Right lobe of liver (tissue), 6 donors: ENCODE measurements around the gene SH3RF3. TPM values are rescaled to one million over a fixed set of nuclear protein-coding genes. Genes with fewer than 3 reads are reported as not detected.

ENCODE experiments used
- ATAC-seq, 4 donors: fragments of 200-7000 bp; cut with Tn5 transposase; one replicate each; pipeline ENCODE4 v1.9.1; 2020; ENCODE audit warnings: mild to moderate bottlenecking in 4 of 4, moderate library complexity in 4 of 4
- DNase-seq, 3 donors: peaks; one replicate each; pipeline ENCODE4 v3.0.0-alpha.2; 2020
- H3K27ac ChIP-seq, 3 donors: fragments of 200-600 bp; one replicate each; pipeline ENCODE4 v1.8.0; 2022
- H3K27me3 ChIP-seq, 2 donors: fragments of 200-600 bp; one replicate each; pipeline ENCODE4 v1.8.0; 2022
- H3K36me3 ChIP-seq, 4 donors: fragments of 200-600 bp; sonication (generic) in 1 of 4; one replicate each; pipeline versions ENCODE4 v1.5.1 to v1.8.0; 2017 to 2022; ENCODE audit warnings: control low read depth in 1 of 4
- H3K4me1 ChIP-seq, 4 donors: fragments of 200-600 bp; sonication (generic) in 1 of 4; one replicate each; pipeline versions ENCODE4 v1.5.1 to v1.8.0; 2017 to 2022; ENCODE audit warnings: control low read depth in 1 of 4
- H3K4me3 ChIP-seq, 3 donors: fragments of 200-600 bp; one replicate each; pipeline ENCODE4 v1.8.0; 2022
- H3K9me3 ChIP-seq, 4 donors: fragments of 200-600 bp; sonication (generic) in 1 of 4; one replicate each; pipeline versions ENCODE4 v1.5.1 to v1.8.0; 2017 to 2022; ENCODE audit warnings: control low read depth in 1 of 4
- CTCF ChIP-seq, 4 donors: fragments of 200-600 bp in 3 of 4; fragments of 450-650 bp in 1 of 4; IDR thresholded peaks; one replicate each; pipeline versions ENCODE4 v1.5.1 to v1.8.0; 2016 to 2022; ENCODE audit warnings: antibody characterized with exemption in 4 of 4, mild to moderate bottlenecking in 2 of 4
- POLR2A ChIP-seq: fragments of 450-650 bp; IDR thresholded peaks from one replicate; pipeline ENCODE4 v1.6.1; 2017; ENCODE audit warnings: antibody characterized with exemption, mild to moderate bottlenecking
- WGBS: methylation state at CpG from one replicate; pipeline ENCODE4 v1.1.6; 2018; ENCODE audit warnings: low coverage, low lambda C conversion rate; ENCODE audit not compliant: insufficient coverage; ENCODE audit errors: missing lambda C conversion rate; 5-methylcytosine and 5-hydroxymethylcytosine counted together
- intact Hi-C, 2 donors: fragments of 100-400 bp; cut with DNase I; formaldehyde crosslinking; loops; one replicate each; pipeline versions ENCODE4 v1.11.2 to v1.14.1; 2022
- total RNA-seq, 6 experiments: library from RNA; depleted of rRNA in 2 of 6; stranded (reverse); fragments of >200 nt in 2 of 6; fragmentation: NEBNext Ultra II Directional in 3 of 6; extraction: Animal tissue kit (Norgen Biotek cat#: 25700) in 3 of 6; gene quantifications; one replicate each; pipeline versions ENCODE4 v1.1.0 to v1.2.4, GENCODE V29; 2016 to 2023
- donor health status: DM: no; HTN: yes; CAD: no.
- donor health status: DM: no; HTN: no; CAD: no.
- donor health status: DM: no; HTN: no; CAD: no.
- donor health status: DM: no; HTN: yes; CAD: no.
- donor health status: DM: no; HTN: yes; CAD: no.

Gene SH3RF3
- total RNA-seq, 6 experiments from 2014 or later, result 0.68 to 1.6 (median 1.2) TPM

- Histone ChIP-seq H3K4me3 (no peak overlapping the region), H3K4me1 (no peaks in the 10 kb centered on the region), H3K27me3 (no peaks in the 10 kb centered on the region), H3K36me3 (no peaks in the 10 kb centered on the region), H3K9me3 (no peaks in the 10 kb centered on the region), H3K27ac (no peak overlapping the region)
- 85% methylated on average over 4 of the region's 14 CpGs for WGBS
- no peak for TF ChIP-seq POLR2A
- no peak for TF ChIP-seq CTCF (IDR thresholded peaks at IDR 0.05)
- ATAC-seq (no peak), DNase-seq (peak in 1 of 3 donors; percentile 34)
- intact Hi-C loops, result no loop called here
These were observed 224.1 kb downstream of the SH3RF3 start for GRCh38 chr2:109352898-109353689.

GRCh38 chr2:109353806-109354745 is 225.1 kb downstream of the SH3RF3 start:
- H3K36me3 ChIP-seq, result no peaks in the 10 kb centered on the region
- DNase-seq, result peak in 1 of 3 donors; percentile 34
- 79% methylated on average over 10 of the region's 22 CpGs for WGBS
- H3K27ac ChIP-seq, result no peak overlapping the region
- ATAC-seq, result no peak
- H3K4me3 ChIP-seq, result no peak overlapping the region
- intact Hi-C loops, result no loop called here
- H3K4me1 ChIP-seq, result no peaks in the 10 kb centered on the region
- H3K27me3 ChIP-seq, result no peaks in the 10 kb centered on the region
- no peaks in the 10 kb centered on the region for H3K9me3 ChIP-seq
- TF ChIP-seq POLR2A, result no peak

GRCh38 chr2:109355192-109355843 is 226.3 kb downstream of the SH3RF3 start:
- DNase-seq, result peak in 1 of 3 donors; percentile 25
- H3K27me3 ChIP-seq, result no peaks in the 10 kb centered on the region
- H3K4me3 ChIP-seq, result no peak overlapping the region
- no peaks in the 10 kb centered on the region for H3K36me3 ChIP-seq
- no peaks in the 10 kb centered on the region for H3K9me3 ChIP-seq
- ATAC-seq, result no peak
- intact Hi-C loops, result no loop called here
- TF ChIP-seq CTCF (IDR thresholded peaks at IDR 0.05), result no peak
- TF ChIP-seq POLR2A, result no peak
- no peaks in the 10 kb centered on the region for H3K4me1 ChIP-seq
- H3K27ac ChIP-seq, result no peak overlapping the region
- 54% methylated on average over 2 of the region's 8 CpGs for whole genome bisulfite sequencing

- no peaks in the 10 kb centered on the region for H3K4me1 ChIP-seq
- no peaks in the 10 kb centered on the region for H3K9me3 ChIP-seq
- H3K4me3 ChIP-seq, result no peak overlapping the region
- H3K27me3 ChIP-seq, result no peaks in the 10 kb centered on the region
- no peak overlapping the region for H3K27ac ChIP-seq
- WGBS, result 95% methylated on average over 7 of the region's 7 CpGs
- ATAC-seq, result no peak
- TF ChIP-seq POLR2A (no peak), CTCF (IDR thresholded peaks at IDR 0.05) (no peak)
- no peaks in the 10 kb centered on the region for H3K36me3 ChIP-seq
- intact Hi-C loops, result no loop called here
- DNase-seq, result peak in 1 of 3 donors; percentile 13
These were observed 227.5 kb downstream of the SH3RF3 start for GRCh38 chr2:109356324-109357035.
